ENCODE results near the gene MAIP1. TPM values are rescaled to one million over a fixed set of nuclear protein-coding genes. Genes with fewer than 3 reads are reported as not detected.

MAIP1 gene
- total RNA-seq, 3 donors from 2014 or later, result 17.0 to 27.4 (median 26.6) TPM

- Histone ChIP-seq H3K4me3 (no peak overlapping the region), H3K27ac (no peak overlapping the region), H3K4me1 (no peaks in the 10 kb centered on the region), H3K9me3 (no peaks in the 10 kb centered on the region), H3K27me3 (no peaks in the 10 kb centered on the region), H3K36me3 (no peaks in the 10 kb centered on the region)
- TF ChIP-seq CTCF (IDR thresholded peaks at IDR 0.05) (peak in 2 of 3 donors; percentile 30 to 49), POLR2AphosphoS5 (IDR thresholded peaks at IDR 0.05) (no peak)
- no peak for DNase-seq (ENCODE audit: low spot score in 2 of 2)
- intact Hi-C loops (cut with DNase I; ENCODE audit: low total_unique reads), result loop anchor here (10.0 kb wide), 1 partner anchor 501 kb away; no protein-coding TSS in a partner anchor
These were observed 18.3 kb downstream of the MAIP1 start for GRCh38 chr2:199973703-199974102.

- TF ChIP-seq POLR2AphosphoS5 (IDR thresholded peaks at IDR 0.05) (no peak), POLR2A (IDR thresholded peaks at IDR 0.05) (no peak), CTCF (IDR thresholded peaks at IDR 0.05) (no peak)
- intact Hi-C loops (cut with DNase I; ENCODE audit: low total_unique reads), result loop anchor here (10.0 kb wide), 1 partner anchor 499 kb away; no protein-coding TSS in a partner anchor
- Histone ChIP-seq H3K27me3 (no peaks in the 10 kb centered on the region), H3K36me3 (no peaks in the 10 kb centered on the region), H3K4me3 (no peak overlapping the region), H3K4me1 (no peaks in the 10 kb centered on the region), H3K9me3 (no peaks in the 10 kb centered on the region), H3K27ac (no peak overlapping the region)
- DNase-seq (ENCODE audit: low spot score in 2 of 2), result no peak
These were observed 20.0 kb downstream of the MAIP1 start for GRCh38 chr2:199975273-199975895.

- H3K4me1 ChIP-seq, result no peaks in the 10 kb centered on the region
- H3K27me3 ChIP-seq, result no peaks in the 10 kb centered on the region
- no peak for DNase-seq (ENCODE audit: low spot score in 2 of 2)
- no peak for TF ChIP-seq POLR2A (IDR thresholded peaks at IDR 0.05)
- TF ChIP-seq POLR2AphosphoS5 (IDR thresholded peaks at IDR 0.05), result no peak
- no peak for TF ChIP-seq CTCF (IDR thresholded peaks at IDR 0.05)
- intact Hi-C loops (cut with DNase I; ENCODE audit: low total_unique reads), result loop anchor here (10.0 kb wide), 1 partner anchor 497 kb away; no protein-coding TSS in a partner anchor
- H3K36me3 ChIP-seq, result no peaks in the 10 kb centered on the region
- no peak overlapping the region for H3K27ac ChIP-seq
- no peaks in the 10 kb centered on the region for H3K9me3 ChIP-seq
- no peak overlapping the region for H3K4me3 ChIP-seq
These were observed 22.6 kb downstream of the MAIP1 start for GRCh38 chr2:199977984-199978415.

GRCh38 chr2:199979398-199979797 lies 24.0 kb downstream of the MAIP1 start:
- no peaks in the 10 kb centered on the region for H3K4me1 ChIP-seq
- no peaks in the 10 kb centered on the region for H3K9me3 ChIP-seq
- no peak for TF ChIP-seq POLR2A (IDR thresholded peaks at IDR 0.05)
- TF ChIP-seq POLR2AphosphoS5 (IDR thresholded peaks at IDR 0.05), result no peak
- TF ChIP-seq CTCF (IDR thresholded peaks at IDR 0.05), result no peak
- H3K27ac ChIP-seq, result peak overlapping the region in 1 of 2 donors; percentile 3
- H3K36me3 ChIP-seq, result no peaks in the 10 kb centered on the region
- no peaks in the 10 kb centered on the region for H3K27me3 ChIP-seq
- no peak for DNase-seq (ENCODE audit: low spot score in 2 of 2)
- H3K4me3 ChIP-seq, result peak overlapping the region in 1 of 3 donors; percentile 47
- intact Hi-C loops (cut with DNase I; ENCODE audit: low total_unique reads), result loop anchor here (10.0 kb wide), 1 partner anchor 495 kb away; no protein-coding TSS in a partner anchor

GRCh38 chr2:199979832-199980628 lies 24.6 kb downstream of the MAIP1 start:
- Histone ChIP-seq H3K27ac (peak overlapping the region in 1 of 2 donors; percentile 3), H3K4me3 (peak overlapping the region in 2 of 3 donors; percentile 12 to 47), H3K27me3 (no peaks in the 10 kb centered on the region), H3K9me3 (no peaks in the 10 kb centered on the region), H3K36me3 (no peaks in the 10 kb centered on the region), H3K4me1 (no peaks in the 10 kb centered on the region)
- DNase-seq (ENCODE audit: low spot score in 2 of 2), result peak; percentile 65 to 84
- intact Hi-C loops (cut with DNase I; ENCODE audit: low total_unique reads), result loop anchor here (10.0 kb wide), 1 partner anchor 495 kb away; no protein-coding TSS in a partner anchor
- TF ChIP-seq CTCF (IDR thresholded peaks at IDR 0.05) (peak; percentile 69 to 88 (median 76)), POLR2AphosphoS5 (IDR thresholded peaks at IDR 0.05) (no peak)
